NOMO-1 (cell line): ENCODE measurements around the gene UPF3A.
A peak's percentile ranks its signal among the peaks of the same experiment; 100 is the strongest.
"Not testable (repeated sequence)": the region's sequence is repeated elsewhere in the genome, so short reads cannot be mapped to it uniquely, and the experiment has no call there.

Experiments
- DNase-seq, 2 experiments: peaks; one replicate each; lab custom pipeline; 2025; ENCODE audit not compliant: unreplicated experiment in 2 of 2; lab: John Stamatoyannopoulos, UW

Gene UPF3A

DNA sequence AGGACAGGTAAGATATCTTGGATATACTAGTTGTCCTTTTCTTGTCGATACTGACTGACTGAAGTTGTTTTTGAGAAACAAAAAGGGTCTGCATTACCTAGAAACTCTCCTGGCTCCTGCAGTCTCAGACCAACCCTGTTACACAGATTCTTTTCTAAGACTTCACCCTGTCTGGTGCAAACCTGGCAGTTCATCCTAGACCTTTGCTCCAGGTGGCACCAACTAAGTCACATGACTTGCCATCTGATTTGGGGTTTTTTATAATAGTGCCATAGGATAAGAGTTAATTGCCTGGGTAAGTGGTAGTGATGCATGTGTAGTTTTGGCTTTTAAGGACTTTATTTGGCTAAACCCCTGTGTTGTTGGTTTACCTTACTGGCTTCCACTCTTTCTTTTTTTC, 47.2 kb downstream of the UPF3A start:
- no peak for DNase-seq

GRCh38 chr13:114330086-114330485, 48.7 kb downstream of the UPF3A start:
- no peak for DNase-seq

DNA sequence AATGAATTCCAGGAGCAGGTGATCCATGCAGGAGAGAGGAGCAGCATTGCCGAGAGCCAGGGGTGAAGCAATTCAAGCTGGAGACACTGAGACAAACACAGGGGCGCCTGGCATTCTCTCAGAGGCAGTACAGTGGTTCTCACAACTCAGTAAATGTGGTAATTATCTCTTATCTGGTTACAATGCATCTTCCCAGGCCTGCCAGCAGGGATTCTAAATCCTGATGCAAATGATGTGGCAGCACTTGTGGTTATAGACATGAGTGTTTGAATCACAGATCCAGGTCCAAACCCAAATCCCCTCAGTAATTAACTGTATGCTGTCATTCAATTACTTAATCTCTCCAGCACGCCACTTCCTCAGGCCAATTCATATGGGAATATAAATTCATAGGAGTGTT, 52.5 kb downstream of the UPF3A start:
- DNase-seq: not testable (repeated sequence)

GRCh38 chr13:114334305-114335053, 53.1 kb downstream of the UPF3A start:
- no peak for DNase-seq

GRCh38 chr13:114336457-114336856, 55.1 kb downstream of the UPF3A start:
- not testable (repeated sequence) for DNase-seq

GRCh38 chr13:114338959-114339358, 57.6 kb downstream of the UPF3A start:
- no peak for DNase-seq

- DNase-seq: peak; percentile 48 to 54
Measured at GRCh38 chr13:114339857-114340534, 58.6 kb downstream of the UPF3A start.

- no peak for DNase-seq
Measured at GRCh38 chr13:114341003-114341777, 59.8 kb downstream of the UPF3A start.

- DNase-seq: not testable (repeated sequence)
Measured at GRCh38 chr13:114347256-114347655, 65.9 kb downstream of the UPF3A start.

DNA sequence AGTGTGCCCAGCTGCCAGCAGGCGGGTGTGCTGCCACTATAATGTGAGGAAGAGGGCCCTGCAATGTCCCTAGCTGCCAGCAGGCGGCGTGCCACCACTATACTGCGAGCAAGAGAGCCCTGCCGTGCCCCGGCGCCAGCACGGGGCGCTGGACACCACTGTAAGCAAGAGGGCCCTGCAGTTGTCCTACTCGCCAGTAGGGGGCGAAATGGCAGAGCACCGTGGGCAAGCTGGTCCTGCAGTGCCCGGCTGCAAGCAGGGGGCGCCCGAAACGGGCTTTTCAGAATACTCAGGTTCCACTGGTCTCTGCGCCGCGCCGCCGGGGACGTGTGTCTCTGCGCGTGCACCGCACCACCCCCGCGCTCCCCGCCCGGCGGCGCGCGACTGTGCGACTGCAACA, 71.4 kb downstream of the UPF3A start:
- not testable (repeated sequence) for DNase-seq

- not testable (repeated sequence) for DNase-seq
Measured at GRCh38 chr13:114353382-114353781, 72.0 kb downstream of the UPF3A start.
